Keratinocyte (primary cell): ENCODE results near the gene SS18L1. TPM values are rescaled to one million over a fixed set of nuclear protein-coding genes. Genes with fewer than 3 reads are reported as not detected.
A peak's percentile ranks its signal among the peaks of the same experiment; 100 is the strongest.

Experiments used
- DNase-seq: peaks from one replicate; pipeline ENCODE4 v3.0.0-alpha.2; 2011; ENCODE audit warnings: low read depth, missing footprints, low spot score
- FAIRE-seq: peaks from 2 replicates; lab custom pipeline; 2011; peaks lifted over from hg19 to GRCh38; lab: Jason Lieb, UNC
- H2AFZ ChIP-seq: 2 replicates; pipeline ENCODE4 v1.6.0; 2012; ENCODE audit warnings: low read length, control low read depth, inconsistent platforms; ENCODE audit not compliant: control insufficient read depth
- H3K27ac ChIP-seq: 2 replicates; pipeline ENCODE4 v1.5.1; 2011; ENCODE audit warnings: low read length; ENCODE audit not compliant: control insufficient read depth, insufficient read depth
- H3K27me3 ChIP-seq: 3 replicates; pipeline ENCODE4 v1.6.0; 2011; ENCODE audit warnings: low read length; ENCODE audit not compliant: control insufficient read depth, insufficient read depth; ENCODE audit errors: extremely low read depth
- H3K36me3 ChIP-seq, 2 experiments: 2 replicates in 1 of 2; 3 replicates in 1 of 2; pipeline ENCODE4 v1.5.1; 2011; ENCODE audit warnings: low read length in 2 of 2, mild to moderate bottlenecking in 1 of 2; ENCODE audit not compliant: control insufficient read depth in 2 of 2, insufficient read depth in 2 of 2; ENCODE audit errors: extremely low read depth in 1 of 2
- H3K4me1 ChIP-seq: 3 replicates; pipeline ENCODE4 v1.5.1; 2011; ENCODE audit warnings: low read length; ENCODE audit not compliant: control insufficient read depth, insufficient read depth; ENCODE audit errors: extremely low read depth
- H3K4me2 ChIP-seq: 3 replicates; pipeline ENCODE4 v1.6.0; 2011; ENCODE audit warnings: low read depth, low read length; ENCODE audit not compliant: control insufficient read depth, insufficient read depth; ENCODE audit errors: extremely low read depth
- H3K4me3 ChIP-seq, 3 experiments: fragments of 200-600 bp in 1 of 3; sonication (generic) in 1 of 3; 2 replicates in 2 of 3; 3 replicates in 1 of 3; pipeline ENCODE4 v1.5.1; 2011 to 2016; ENCODE audit warnings: low read length in 3 of 3, mild to moderate bottlenecking in 3 of 3, control low read depth in 2 of 3, inconsistent platforms in 1 of 3, low read depth in 1 of 3, mixed read lengths in 1 of 3, mixed run types in 1 of 3, moderate library complexity in 1 of 3; ENCODE audit not compliant: control insufficient read depth in 2 of 3, insufficient read depth in 2 of 3; ENCODE audit errors: extremely low read depth in 1 of 3
- H3K79me2 ChIP-seq: 2 replicates; pipeline ENCODE4 v1.6.0; 2012; ENCODE audit warnings: low read length; ENCODE audit not compliant: control insufficient read depth, insufficient read depth
- H3K9ac ChIP-seq: 3 replicates; pipeline ENCODE4 v1.6.0; 2011; ENCODE audit warnings: low read length; ENCODE audit not compliant: control insufficient read depth, insufficient read depth; ENCODE audit errors: extremely low read depth
- H3K9me1 ChIP-seq: 3 replicates; pipeline ENCODE4 v1.6.0; 2011; ENCODE audit warnings: low read length; ENCODE audit not compliant: control insufficient read depth, insufficient read depth; ENCODE audit errors: extremely low read depth
- H3K9me3 ChIP-seq: 2 replicates; pipeline ENCODE4 v1.5.1; 2012; ENCODE audit warnings: low read depth, low read length; ENCODE audit not compliant: control insufficient read depth
- H4K20me1 ChIP-seq: 3 replicates; pipeline ENCODE4 v1.6.0; 2011; ENCODE audit warnings: low read length; ENCODE audit not compliant: control insufficient read depth, insufficient read depth; ENCODE audit errors: extremely low read depth
- EZH2 ChIP-seq: IDR thresholded peaks from one replicate; pipeline ENCODE4 v1.6.1; 2012; ENCODE audit warnings: inconsistent platforms, mild to moderate bottlenecking, low read length, moderate library complexity
- dilution Hi-C: fragments of 300-500 bp; cut with MboI; formaldehyde crosslinking; loops from one replicate; pipeline ENCODE4 v1.7.0; 2020; ENCODE audit warnings: low sequenced_read_pairs; ENCODE audit not compliant: extremely low pct_ligation_motif_present
- polyA plus RNA-seq, 5 experiments: library from polyadenylated mRNA; depleted of rRNA in 3 of 5; stranded (reverse) in 3 of 5; stranded (forward) in 1 of 5; unstranded in 1 of 5; fragments of >200 nt; gene quantifications; 1 replicate in 1 of 5; 2 replicates in 3 of 5; 3 replicates in 1 of 5; pipeline versions ENCODE4 v1.2.1 to v1.2.3, GENCODE V29; 2011 to 2012; ENCODE audit warnings: missing spikeins in 2 of 5, low read depth in 1 of 5, low replicate concordance in 1 of 5
- TF ChIP-seq, protein P1 (sequence below), 3 experiments: IDR thresholded peaks in 1 of 3; conservative IDR thresholded peaks in 1 of 3; optimal IDR thresholded peaks in 1 of 3; 2 replicates in 2 of 3; 3 replicates in 1 of 3; pipeline versions ENCODE3 to v1.5.1; 2011; ENCODE audit warnings: low read length in 3 of 3, mild to moderate bottlenecking in 3 of 3, moderate library complexity in 2 of 3, control low read depth in 1 of 3, inconsistent platforms in 1 of 3; ENCODE audit not compliant: insufficient read depth in 2 of 3; ENCODE audit errors: extremely low read depth in 1 of 3

Gene SS18L1
- polyA plus RNA-seq, 1 donor (not counting 4 experiments of a cell fraction or from before 2014, with no cell fraction given): 9.4 TPM

DNA sequence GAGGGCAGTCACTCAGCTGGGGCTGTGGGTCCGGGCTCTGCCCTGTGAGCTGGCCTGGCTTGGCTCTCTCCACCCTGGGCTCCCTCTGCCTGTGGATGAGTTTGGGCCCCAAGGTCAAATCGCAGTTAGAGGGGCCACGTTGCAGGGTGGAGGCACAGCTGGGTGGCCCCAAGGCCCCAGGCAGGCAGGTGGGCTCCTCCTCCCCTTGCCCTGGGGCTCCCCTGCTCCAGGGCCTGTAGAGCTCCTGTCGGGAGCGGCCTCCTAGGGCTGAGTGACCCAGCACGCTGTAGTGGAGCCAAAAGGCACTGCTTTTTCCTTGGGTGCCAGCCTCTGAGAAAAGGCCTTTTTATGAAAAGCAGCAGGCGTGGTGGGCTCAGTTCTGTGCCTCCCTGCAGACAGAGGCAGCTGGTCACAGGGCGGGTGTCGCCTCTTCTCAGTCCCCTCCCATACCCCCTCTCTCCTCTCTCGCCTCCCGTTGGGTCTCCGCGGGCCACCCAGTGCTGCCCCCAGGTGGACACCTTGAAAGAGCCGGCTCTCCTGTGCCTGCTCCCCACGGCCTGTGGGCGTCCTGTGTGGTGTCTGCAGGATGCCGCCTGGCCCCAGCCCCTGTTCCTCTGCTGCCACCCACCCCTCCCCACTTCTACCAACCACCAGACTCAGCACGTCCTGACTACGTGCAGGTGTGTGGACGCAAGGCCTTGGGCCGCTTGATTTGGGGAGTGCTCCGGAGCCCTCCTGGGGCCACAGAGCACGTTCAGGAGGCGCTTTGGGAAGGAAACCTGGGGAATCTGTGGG is 13.2 kb downstream of the SS18L1 start:
- Histone ChIP-seq H3K79me2 (peaks cover 40% of the 10 kb centered on the region), H3K27ac (no peak overlapping the region), H3K9me1 (peaks cover 5% of the 10 kb centered on the region), H3K4me3 (no peak overlapping the region), H3K27me3 (no peaks in the 10 kb centered on the region), H3K9me3 (no peaks in the 10 kb centered on the region), H4K20me1 (peaks cover 25% of the 10 kb centered on the region), H2AFZ (no peak overlapping the region), H3K36me3 (peaks cover 8 to 13% of the 10 kb centered on the region in 2 experiments), H3K9ac (no peak overlapping the region), H3K4me1 (peaks cover 37% of the 10 kb centered on the region), H3K4me2 (no peak overlapping the region)
- dilution Hi-C loops: no loop called here
- TF ChIP-seq, protein P1, sequence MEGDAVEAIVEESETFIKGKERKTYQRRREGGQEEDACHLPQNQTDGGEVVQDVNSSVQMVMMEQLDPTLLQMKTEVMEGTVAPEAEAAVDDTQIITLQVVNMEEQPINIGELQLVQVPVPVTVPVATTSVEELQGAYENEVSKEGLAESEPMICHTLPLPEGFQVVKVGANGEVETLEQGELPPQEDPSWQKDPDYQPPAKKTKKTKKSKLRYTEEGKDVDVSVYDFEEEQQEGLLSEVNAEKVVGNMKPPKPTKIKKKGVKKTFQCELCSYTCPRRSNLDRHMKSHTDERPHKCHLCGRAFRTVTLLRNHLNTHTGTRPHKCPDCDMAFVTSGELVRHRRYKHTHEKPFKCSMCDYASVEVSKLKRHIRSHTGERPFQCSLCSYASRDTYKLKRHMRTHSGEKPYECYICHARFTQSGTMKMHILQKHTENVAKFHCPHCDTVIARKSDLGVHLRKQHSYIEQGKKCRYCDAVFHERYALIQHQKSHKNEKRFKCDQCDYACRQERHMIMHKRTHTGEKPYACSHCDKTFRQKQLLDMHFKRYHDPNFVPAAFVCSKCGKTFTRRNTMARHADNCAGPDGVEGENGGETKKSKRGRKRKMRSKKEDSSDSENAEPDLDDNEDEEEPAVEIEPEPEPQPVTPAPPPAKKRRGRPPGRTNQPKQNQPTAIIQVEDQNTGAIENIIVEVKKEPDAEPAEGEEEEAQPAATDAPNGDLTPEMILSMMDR (optimal IDR thresholded peaks at IDR 0.05 in 1 of 3, IDR thresholded peaks at IDR 0.05 in 1 of 3, conservative IDR thresholded peaks at IDR 0.05 in 1 of 3; ENCODE audit: extremely low read depth in 1 of 3, insufficient read depth in 2 of 3, low read length in 3 of 3): peak; percentile 58 to 79 (median 74)
- no peak for TF ChIP-seq EZH2
- DNase-seq (no peak), FAIRE-seq (no peak)

- Histone ChIP-seq H3K27me3 (no peaks in the 10 kb centered on the region), H4K20me1 (peaks cover 20% of the 10 kb centered on the region), H3K4me3 (no peak overlapping the region), H3K9me1 (peaks cover 5% of the 10 kb centered on the region), H3K36me3 (peaks cover 8 to 13% of the 10 kb centered on the region in 2 experiments), H3K9me3 (no peaks in the 10 kb centered on the region), H3K4me1 (peaks cover 37% of the 10 kb centered on the region), H3K27ac (no peak overlapping the region), H3K4me2 (no peak overlapping the region), H3K79me2 (peaks cover 34% of the 10 kb centered on the region), H3K9ac (no peak overlapping the region), H2AFZ (no peak overlapping the region)
- no peak for FAIRE-seq
- dilution Hi-C loops: no loop called here
- DNase-seq: no peak
- no peak for TF ChIP-seq EZH2
- TF ChIP-seq, protein P1 (optimal IDR thresholded peaks at IDR 0.05 in 1 of 3, IDR thresholded peaks at IDR 0.05 in 1 of 3, conservative IDR thresholded peaks at IDR 0.05 in 1 of 3; ENCODE audit: extremely low read depth in 1 of 3, insufficient read depth in 2 of 3, low read length in 3 of 3): no peak
Observed at GRCh38 chr20:62157387-62158087, 14.0 kb downstream of the SS18L1 start.
